Measurements from ENCODE around the gene DOLK.
"Not testable (repeated sequence)": the region's sequence is repeated elsewhere in the genome, so short reads cannot be mapped to it uniquely, and the experiment has no call there.

The DOLK gene

GRCh38 chr9:128947527-128948301 is at the start of gene DOLK, which contains the start of gene NUP188:
Gene DOLK, minus strand, starts transcription at chr9:128947603. Its CDS starts 300 bp downstream, at chr9:128947303.
Gene NUP188, plus strand, starts transcription at chr9:128947699. Its CDS starts 21 bp downstream, at chr9:128947720.
- DNase-seq: peak; percentile 99

- DNase-seq: no peak
Measured at GRCh38 chr9:128995791-128996190, 48.4 kb upstream of the DOLK start.

GRCh38 chr9:128992995-128993394 is 45.6 kb upstream of the DOLK start:
- no peak for DNase-seq

- no peak for DNase-seq
Measured at GRCh38 chr9:128987805-128988204, 40.4 kb upstream of the DOLK start.

DNA sequence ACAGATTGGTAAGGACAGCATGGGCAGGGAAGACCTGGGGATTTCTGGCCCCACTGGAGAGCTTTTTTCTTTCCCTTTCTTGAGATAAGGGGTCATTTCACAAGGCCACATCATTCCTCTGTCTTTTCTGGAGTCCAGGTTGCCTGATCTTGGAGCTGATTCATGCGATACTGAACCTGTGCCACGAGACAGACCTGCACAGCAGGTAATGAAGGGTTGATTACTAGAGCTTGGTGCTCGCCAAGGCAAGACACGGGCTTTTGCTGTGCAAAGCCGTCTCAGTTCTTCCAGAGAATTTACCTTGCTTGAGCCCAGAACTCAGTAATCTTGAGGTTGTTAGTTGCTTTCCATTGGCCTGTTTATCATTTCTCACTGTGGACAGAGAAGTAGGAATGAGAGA is 39.3 kb upstream of the DOLK start:
- DNase-seq: no peak

DNA sequence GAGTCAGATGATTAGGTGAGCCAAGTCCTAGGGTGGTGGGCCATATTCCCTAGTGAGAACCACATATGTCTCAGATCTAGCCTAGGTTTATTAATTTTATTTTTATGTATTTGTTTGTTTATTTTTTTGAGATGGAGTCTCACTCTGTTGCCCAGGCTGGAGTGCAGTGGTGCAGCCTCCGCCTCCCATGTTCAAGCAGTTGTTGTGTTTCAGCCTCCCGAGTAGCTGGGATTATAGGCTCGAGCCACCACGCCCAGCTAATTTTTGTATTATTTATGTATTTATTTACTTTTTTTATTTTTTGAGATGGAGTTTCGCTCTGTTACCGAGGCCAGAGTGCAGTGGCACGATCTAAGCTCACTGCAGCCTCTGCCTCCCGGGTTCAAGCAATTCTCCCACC is 36.1 kb upstream of the DOLK start:
- no peak for DNase-seq

DNA sequence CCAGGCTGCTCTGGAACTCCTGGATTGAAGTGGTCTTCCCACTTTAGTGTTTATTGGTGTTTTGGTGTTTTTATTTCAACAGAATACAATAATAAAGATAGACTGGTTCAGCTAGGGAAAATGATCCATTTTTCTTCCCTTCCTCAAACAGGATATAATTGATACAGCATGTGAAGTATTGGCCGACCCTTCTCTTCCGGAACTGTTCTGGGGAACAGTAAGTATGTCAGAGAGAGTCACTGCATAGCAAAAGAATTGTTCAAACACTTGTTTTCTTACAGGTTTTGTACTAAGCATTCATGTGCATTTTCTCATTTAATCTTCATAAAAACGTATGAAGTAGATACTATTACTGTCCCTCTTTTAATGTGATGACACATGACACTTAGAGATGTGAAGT is 31.7 kb upstream of the DOLK start:
- DNase-seq: no peak

DNA sequence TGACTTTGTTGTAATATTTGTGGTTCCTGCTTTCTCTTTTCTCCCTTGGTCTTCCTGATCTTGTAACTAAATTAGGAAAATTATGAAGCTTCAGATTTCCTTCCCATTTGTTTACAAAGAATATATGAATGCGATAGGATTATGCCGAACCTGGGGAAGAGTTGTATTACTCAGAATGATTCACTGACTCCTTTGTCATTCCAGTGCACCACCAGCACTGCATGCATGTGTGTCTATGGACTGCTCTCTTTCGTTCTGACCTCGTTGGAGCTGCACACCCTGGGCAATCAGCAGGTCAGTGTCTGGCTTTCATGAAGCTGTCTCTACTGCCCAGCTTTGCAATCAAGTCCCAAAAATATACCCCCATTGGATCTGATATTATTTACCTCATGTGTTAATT is 25.6 kb upstream of the DOLK start:
- DNase-seq: no peak

DNA sequence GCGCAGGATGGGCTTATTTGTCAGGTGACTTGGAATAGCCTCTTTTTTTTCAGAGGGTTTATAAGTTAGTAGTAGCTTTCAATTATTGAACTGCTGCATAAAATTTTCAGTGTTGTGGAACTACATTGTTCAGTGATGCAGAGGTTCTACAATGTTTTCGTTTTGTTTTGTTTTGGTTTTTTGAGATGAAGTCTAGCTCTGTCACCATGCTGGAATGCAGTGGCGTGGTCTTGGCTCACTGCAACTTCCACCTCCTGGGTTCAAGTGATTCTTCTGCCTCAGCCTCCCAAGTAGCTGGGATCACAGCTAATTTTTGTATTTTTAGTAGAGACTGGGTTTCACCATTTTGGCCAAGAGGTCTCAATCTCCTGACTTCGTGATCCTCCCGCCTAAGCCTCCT is 22.1 kb upstream of the DOLK start:
- DNase-seq: no peak

DNA sequence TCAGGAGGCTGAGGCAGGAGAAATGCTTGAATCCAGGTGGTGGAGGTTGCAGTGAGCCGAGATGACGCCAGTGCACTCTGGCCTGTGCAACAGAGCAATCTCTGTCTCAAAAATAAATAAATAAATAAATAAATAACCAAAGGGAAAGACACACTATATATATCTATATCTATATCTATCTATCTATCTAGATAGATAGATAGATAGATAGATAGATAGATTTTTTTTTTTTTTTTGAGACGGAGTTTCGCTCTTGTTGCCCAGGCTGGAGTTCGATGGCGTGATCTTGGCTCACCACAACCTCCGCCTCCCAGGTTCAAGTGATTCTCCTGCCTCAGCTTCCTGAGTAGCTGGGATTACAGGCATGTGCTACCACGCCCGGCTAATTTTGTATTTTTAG is 14.0 kb upstream of the DOLK start:
- DNase-seq: not testable (repeated sequence)

DNA sequence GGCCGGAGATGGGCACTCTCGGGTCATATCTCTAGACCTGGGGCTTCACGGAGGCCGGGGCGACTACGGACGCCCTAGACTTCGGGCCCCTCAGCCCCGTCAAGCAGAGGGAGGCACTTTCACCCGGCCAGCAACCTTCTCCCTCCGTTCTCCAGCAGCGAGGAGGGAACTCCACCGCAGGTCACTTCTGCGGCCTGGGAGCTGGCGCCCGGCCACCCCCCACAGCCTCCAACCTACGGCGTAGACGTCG is 201 bp downstream of the DOLK start:
- no peak for DNase-seq

GRCh38 chr9:128946571-128947276 is 679 bp downstream of the DOLK start:
- DNase-seq: no peak

DNA sequence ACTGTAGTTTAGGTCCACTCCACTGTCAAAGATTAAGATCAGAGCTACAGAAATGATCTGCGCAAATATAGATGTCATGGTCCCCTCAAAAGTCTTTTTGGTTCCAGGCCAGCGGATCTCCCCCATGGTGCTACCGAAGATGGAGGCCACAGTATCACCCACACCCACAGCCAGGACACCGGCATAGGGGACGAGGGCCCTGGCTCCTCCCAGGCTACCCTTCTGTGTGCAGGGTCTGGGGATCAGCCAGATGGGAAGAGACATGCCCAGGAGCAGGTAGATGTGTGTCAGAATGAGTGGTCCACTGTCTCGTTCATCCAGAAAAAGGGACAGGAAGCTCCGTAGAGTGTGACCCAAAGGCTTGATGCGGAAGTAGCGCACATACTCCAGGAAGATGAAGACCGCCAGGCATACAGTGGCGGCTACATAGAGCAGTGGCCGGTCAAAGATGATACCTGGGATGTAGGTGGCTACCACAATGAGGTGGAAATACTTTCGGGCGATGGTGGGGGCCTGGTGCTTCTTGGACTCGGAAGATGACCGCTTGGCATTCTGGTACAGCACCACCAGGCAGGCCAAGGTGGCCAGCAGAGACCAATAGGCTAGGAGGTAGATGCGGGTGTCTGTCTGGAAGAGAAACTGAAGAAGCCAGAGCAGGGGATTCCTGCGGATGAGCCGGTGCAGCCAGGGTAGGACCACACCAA is 1.5 kb downstream of the DOLK start:
- no peak for DNase-seq

GRCh38 chr9:128944966-128945365 is 2.4 kb downstream of the DOLK start:
- not testable (repeated sequence) for DNase-seq

- DNase-seq: no peak
Measured at GRCh38 chr9:128943832-128944620, 3.4 kb downstream of the DOLK start.

DNA sequence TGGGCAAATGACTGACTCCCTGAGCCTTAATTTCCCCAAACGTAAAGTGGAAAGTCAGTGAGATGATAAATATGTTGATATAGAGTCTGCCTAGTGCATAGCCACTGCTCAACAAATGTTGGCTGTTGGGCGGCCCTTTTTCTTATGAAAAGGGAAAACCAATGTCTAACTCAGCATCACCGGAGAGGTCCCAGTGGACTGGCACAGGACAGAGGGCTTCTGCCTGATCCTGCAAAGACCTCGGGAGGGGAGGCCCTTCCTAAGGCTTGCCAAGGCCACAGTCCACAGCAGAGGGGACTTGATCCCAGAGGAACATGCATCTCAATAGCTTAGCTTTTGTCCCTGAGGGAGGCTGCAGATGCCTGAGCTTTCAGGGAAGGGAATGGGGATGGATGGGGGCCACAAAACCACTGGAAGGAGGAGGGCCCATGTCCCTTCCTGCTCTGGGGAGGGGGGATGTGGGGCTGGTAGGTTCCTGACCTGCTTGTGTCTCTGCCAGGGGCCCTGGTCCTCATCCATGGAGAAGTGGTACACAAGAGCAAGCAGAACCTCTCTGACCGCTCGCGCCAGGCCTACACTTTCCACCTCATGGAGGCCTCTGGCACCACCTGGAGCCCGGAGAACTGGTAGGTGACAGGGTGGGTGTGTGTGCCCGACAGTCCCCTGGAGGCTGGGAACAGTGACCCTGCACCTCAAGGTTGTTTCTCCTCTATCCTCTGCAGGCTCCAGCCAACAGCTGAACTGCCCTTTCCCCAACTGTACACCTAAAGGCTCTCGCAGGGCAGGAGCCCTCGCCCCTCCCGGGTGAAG is 6.3 kb downstream of the DOLK start:
- DNase-seq: no peak

- no peak for DNase-seq
Measured at GRCh38 chr9:128940271-128940921, 7.0 kb downstream of the DOLK start.

DNA sequence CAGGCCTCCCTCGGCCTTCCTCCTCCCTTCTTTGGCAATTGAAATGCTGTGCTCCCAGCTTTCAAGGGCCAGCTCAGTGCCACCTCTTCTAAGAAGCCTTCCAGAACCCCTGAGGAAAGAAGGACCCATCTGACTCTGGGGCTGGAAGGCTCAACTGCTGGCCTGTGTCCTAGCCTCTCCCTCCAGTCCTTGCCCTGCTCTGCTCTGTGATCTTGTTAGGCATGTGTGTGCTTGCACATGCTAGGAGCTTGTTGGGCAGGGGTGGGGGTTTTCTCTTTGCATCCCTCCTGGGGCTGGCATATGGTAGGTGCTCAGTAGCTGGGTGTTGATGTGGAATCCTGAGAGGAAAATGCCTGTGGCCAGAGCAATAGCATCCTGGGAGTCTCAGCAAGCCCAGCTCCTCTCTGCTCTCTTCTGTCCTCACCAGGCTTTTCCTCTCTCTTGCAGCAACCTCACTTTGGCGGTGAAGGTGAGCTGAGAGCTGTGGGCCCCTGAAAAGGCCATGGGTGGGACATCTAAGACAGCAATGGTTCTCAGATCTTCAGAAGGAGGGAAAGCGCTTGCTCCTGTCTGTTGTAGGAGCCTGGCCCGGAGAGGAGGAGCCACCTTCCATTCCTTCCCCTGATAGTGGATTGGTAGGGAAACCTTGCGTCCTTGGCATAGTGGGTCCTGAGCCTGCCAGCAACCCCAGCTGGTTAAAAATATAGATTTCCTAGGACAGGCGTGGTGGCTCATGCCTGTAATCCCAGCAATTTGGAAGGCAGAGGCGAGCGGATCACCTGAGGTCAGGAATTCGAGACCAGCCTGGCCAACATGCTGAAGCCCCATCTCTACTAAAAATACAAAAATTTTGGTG is 9.9 kb downstream of the DOLK start:
- no peak for DNase-seq

DNA sequence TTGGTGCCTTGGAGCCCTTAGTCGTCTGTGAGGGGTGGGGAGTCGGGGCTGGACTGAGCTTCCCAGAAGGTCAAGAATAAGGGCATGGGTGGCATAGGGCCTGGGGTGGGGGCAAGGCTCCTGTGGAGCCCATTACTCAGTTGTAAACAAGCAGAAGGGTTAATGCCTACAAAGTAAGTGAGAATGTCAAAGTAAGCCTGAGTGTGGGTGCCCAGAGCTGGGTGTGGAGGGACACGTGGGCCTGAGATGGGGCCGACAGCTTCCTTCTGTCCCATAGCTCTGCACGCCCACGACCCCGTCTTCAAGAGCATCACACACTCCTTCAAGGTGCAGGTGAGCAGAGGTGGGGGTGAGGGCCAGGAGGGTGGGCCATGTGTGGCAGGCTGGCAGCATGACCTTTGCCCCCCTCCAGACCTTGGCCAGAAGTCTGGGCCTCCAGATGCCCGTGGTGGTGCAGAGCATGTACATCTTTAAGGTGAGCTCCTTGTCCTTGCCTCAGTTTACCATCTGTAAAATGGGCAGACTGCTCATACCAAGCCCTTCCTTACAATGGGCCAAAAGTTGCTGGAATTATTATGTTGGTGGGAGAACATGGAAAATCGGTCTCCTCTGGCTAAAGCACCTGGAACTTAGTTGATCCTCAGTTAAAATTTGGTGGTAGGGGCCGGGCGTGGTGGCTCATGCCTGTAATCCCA is 11.1 kb downstream of the DOLK start:
- no peak for DNase-seq

DNA sequence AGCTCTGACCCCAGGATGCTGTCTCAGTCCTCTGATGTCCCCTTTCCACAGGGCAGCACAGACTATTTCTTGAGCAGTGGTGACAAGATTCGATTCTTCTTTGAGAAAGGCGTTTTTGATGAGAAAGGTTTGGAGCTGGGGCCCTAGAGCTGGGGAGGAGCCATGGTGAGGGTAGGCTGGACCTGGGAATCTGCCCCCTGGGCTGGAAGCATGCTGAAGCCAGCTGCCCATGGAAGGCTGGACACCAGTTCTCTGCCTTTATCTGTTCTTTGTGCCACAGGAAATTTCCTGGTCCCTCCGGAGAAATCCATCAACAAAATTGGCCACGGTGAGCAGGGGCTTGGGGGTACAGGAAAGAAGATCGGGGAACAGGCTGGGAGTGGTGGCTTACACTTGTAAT is 13.7 kb downstream of the DOLK start:
- DNase-seq: no peak
